A549 (cell line): Measurements from ENCODE around the gene BRMS1. TPM values are rescaled to one million over a fixed set of nuclear protein-coding genes. Genes with fewer than 3 reads are reported as not detected.

Experiments used
- ATAC-seq, 2 experiments: fragments of 200-7000 bp in 1 of 2; fragments of >200 bp in 1 of 2; cut with Nextera tagmentation in 1 of 2; cut with Tn5 transposase in 1 of 2; 3 replicates each; pipeline versions ENCODE4 v1.8.0 to v1.9.1; 2018 to 2020; ENCODE audit warnings: mild to moderate bottlenecking in 1 of 2, moderate library complexity in 1 of 2
- CTCF ChIA-PET: fragments of 300-600 bp; sonication (Branson Sonifier 250); formaldehyde crosslinking; extraction: SDS; loops from one replicate; lab custom pipeline; 2021; ENCODE audit warnings: antibody characterized with exemption, inconsistent platforms; lab: Yijun Ruan, JAX
- POLR2A ChIA-PET: fragments of 350-600 bp; formaldehyde crosslinking; extraction: SDS; loops from one replicate; lab custom pipeline; 2021; ENCODE audit warnings: antibody characterized with exemption, inconsistent platforms; lab: Yijun Ruan, JAX
- DNase-seq, 2 experiments: peaks; one replicate each; pipeline versions ENCODE4 v3.0.0 to v3.0.0-alpha.2; 2011 to 2016; ENCODE audit warnings: low read depth in 1 of 2, low spot score in 1 of 2
- FAIRE-seq: peaks from 2 replicates; lab custom pipeline; 2011; peaks lifted over from hg19 to GRCh38; lab: Jason Lieb, UNC
- H3K27ac ChIP-seq, 2 experiments: fragments of >200 bp; sonication (Bioruptor Twin); formaldehyde crosslinking; 3 replicates each; pipeline ENCODE4 v1.5.1; 2016 to 2017
- H3K4me1 ChIP-seq: fragments of >200 bp; sonication (Bioruptor Twin); formaldehyde crosslinking; 3 replicates; pipeline ENCODE4 v1.6.1; 2016
- H3K4me2 ChIP-seq: fragments of >200 bp; sonication (Bioruptor Twin); formaldehyde crosslinking; 3 replicates; pipeline ENCODE4 v1.6.1; 2016
- H3K4me3 ChIP-seq: fragments of >200 bp; sonication (Bioruptor Twin); formaldehyde crosslinking; 3 replicates; pipeline ENCODE4 v1.5.1; 2016
- H3K9me3 ChIP-seq: fragments of >200 bp; sonication (Bioruptor Twin); formaldehyde crosslinking; 3 replicates; pipeline ENCODE4 v1.6.1; 2016
- BCL3 ChIP-seq: fragments of >200 bp; sonication (Bioruptor Twin); formaldehyde crosslinking; IDR thresholded peaks from 3 replicates; pipeline ENCODE4 v1.6.1; 2016
- CBX8 ChIP-seq: fragments of 200-600 bp; sonication (generic); IDR thresholded peaks from 2 replicates; pipeline ENCODE4 v1.6.1; 2016
- CEBPB ChIP-seq, 2 experiments: fragments of >200 bp in 1 of 2; sonication (Bioruptor Twin) in 1 of 2; formaldehyde crosslinking in 1 of 2; IDR thresholded peaks; 2 replicates each; pipeline ENCODE4 v1.6.1; 2012 to 2016
- CHD4 ChIP-seq: fragments of 200-600 bp; sonication (generic); IDR thresholded peaks from 2 replicates; pipeline ENCODE4 v1.6.1; 2016; ENCODE audit warnings: antibody characterized with exemption, mild to moderate bottlenecking, borderline replicate concordance
- E2F6 ChIP-seq: IDR thresholded peaks from 2 replicates; pipeline ENCODE4 v1.6.1; 2012; ENCODE audit warnings: low read depth, borderline replicate concordance
- EHMT2 ChIP-seq: fragments of 200-600 bp; sonication (generic); IDR thresholded peaks from 2 replicates; pipeline ENCODE4 v1.6.1; 2016; ENCODE audit warnings: antibody characterized with exemption, low read depth, mild to moderate bottlenecking, moderate library complexity
- FOSB ChIP-seq: fragments of 250-450 bp; sonication (Bioruptor Pico); IDR thresholded peaks from 2 replicates; pipeline ENCODE4 v1.5.0; 2020; ENCODE audit warnings: mild to moderate bottlenecking, moderate library complexity
- FOXS1 ChIP-seq: fragments of 250-450 bp; sonication (Bioruptor Pico); IDR thresholded peaks from 2 replicates; pipeline ENCODE4 v1.5.0; 2020; ENCODE audit warnings: mild to moderate bottlenecking, moderate library complexity
- HOXA7 ChIP-seq: fragments of 250-450 bp; sonication (Bioruptor Pico); IDR thresholded peaks from 2 replicates; pipeline ENCODE4 v1.5.0; 2020; ENCODE audit warnings: mild to moderate bottlenecking, moderate library complexity
- HOXB13 ChIP-seq: fragments of 250-450 bp; sonication (Bioruptor Pico); IDR thresholded peaks from 2 replicates; pipeline ENCODE4 v1.5.0; 2020; ENCODE audit warnings: low read depth, mild to moderate bottlenecking, moderate library complexity
- JUNB ChIP-seq: fragments of >200 bp; sonication (Bioruptor Twin); formaldehyde crosslinking; IDR thresholded peaks from 2 replicates; pipeline ENCODE4 v1.6.1; 2016
- KDM5A ChIP-seq: fragments of 200-600 bp; sonication (generic); IDR thresholded peaks from 2 replicates; pipeline ENCODE4 v1.6.1; 2016; ENCODE audit warnings: antibody characterized with exemption, mild to moderate bottlenecking
- MAFK ChIP-seq: fragments of 450-650 bp; IDR thresholded peaks from 2 replicates; pipeline ENCODE4 v1.6.1; 2014; ENCODE audit not compliant: partially characterized antibody
- MAX ChIP-seq: IDR thresholded peaks from 2 replicates; pipeline ENCODE4 v1.6.1; 2012
- MYC ChIP-seq: IDR thresholded peaks from 2 replicates; pipeline ENCODE4 v1.6.1; 2012; ENCODE audit warnings: mild to moderate bottlenecking, inconsistent platforms, low read length, improper control_type of control experiment, borderline replicate concordance
- NFE2L2 ChIP-seq: fragments of 150-350 bp; conservative IDR thresholded peaks from 2 replicates; pipeline ENCODE4 v1.6.1; 2014; ENCODE audit warnings: low read length
- NPAS2 ChIP-seq: fragments of 250-450 bp; sonication (Bioruptor Pico); IDR thresholded peaks from 2 replicates; pipeline ENCODE4 v1.8.0; 2022; ENCODE audit warnings: mild to moderate bottlenecking, moderate library complexity, borderline replicate concordance
- PBX3 ChIP-seq: IDR thresholded peaks from 2 replicates; pipeline ENCODE4 v1.6.1; 2012
- PHF8 ChIP-seq: fragments of 200-600 bp; sonication (generic); IDR thresholded peaks from 2 replicates; pipeline ENCODE4 v1.6.1; 2016; ENCODE audit warnings: low read depth, mild to moderate bottlenecking, antibody characterized with exemption, moderate library complexity, borderline replicate concordance
- POLR2A ChIP-seq: IDR thresholded peaks from 2 replicates; pipeline ENCODE4 v1.6.1; 2012; ENCODE audit warnings: mild to moderate bottlenecking, low read length
- RAD21 ChIP-seq, 2 experiments: fragments of >200 bp in 1 of 2; sonication (Bioruptor Twin) in 1 of 2; formaldehyde crosslinking in 1 of 2; IDR thresholded peaks in 1 of 2; conservative IDR thresholded peaks in 1 of 2; 2 replicates in 1 of 2; 3 replicates in 1 of 2; pipeline ENCODE4 v1.6.1; 2012 to 2018; ENCODE audit warnings: inconsistent platforms in 1 of 2
- RARB ChIP-seq: fragments of 250-450 bp; sonication (Bioruptor Pico); IDR thresholded peaks from 2 replicates; pipeline ENCODE4 v1.8.0; 2021; ENCODE audit warnings: mild to moderate bottlenecking, moderate library complexity
- RCOR1 ChIP-seq: fragments of 150-350 bp; IDR thresholded peaks from 2 replicates; pipeline ENCODE4 v1.6.1; 2014; ENCODE audit warnings: antibody characterized with exemption, low read length, low read depth
- TFCP2L1 ChIP-seq: fragments of 250-450 bp; sonication (Bioruptor Pico); IDR thresholded peaks from 2 replicates; pipeline ENCODE4 v1.5.0; 2021; ENCODE audit warnings: mild to moderate bottlenecking
- TP53 ChIP-seq: fragments of 250-450 bp; sonication (Bioruptor Pico); IDR thresholded peaks from 2 replicates; pipeline ENCODE4 v1.5.0; 2021; ENCODE audit warnings: mild to moderate bottlenecking, moderate library complexity
- USF2 ChIP-seq: fragments of 450-650 bp; IDR thresholded peaks from 2 replicates; pipeline ENCODE4 v1.6.1; 2014; ENCODE audit warnings: antibody characterized with exemption
- ZC3H11A ChIP-seq: fragments of 450-650 bp; IDR thresholded peaks from 2 replicates; pipeline ENCODE4 v1.6.1; 2014; ENCODE audit warnings: antibody characterized with exemption, mild to moderate bottlenecking
- ZNF302 ChIP-seq: fragments of 250-450 bp; sonication (Bioruptor Pico); IDR thresholded peaks from 2 replicates; pipeline ENCODE4 v1.9.0; 2021; ENCODE audit warnings: inconsistent platforms, mild to moderate bottlenecking, moderate library complexity
- ZSCAN20 ChIP-seq: fragments of 250-450 bp; sonication (Bioruptor Pico); IDR thresholded peaks from 2 replicates; pipeline ENCODE4 v1.8.0; 2022; ENCODE audit warnings: mild to moderate bottlenecking, moderate library complexity
- WGBS: methylation state at CpG from one replicate; pipeline ENCODE4 v1.1.6; 2017; ENCODE audit errors: missing lambda C conversion rate; 5-methylcytosine and 5-hydroxymethylcytosine counted together
- polyA plus RNA-seq, 4 experiments: library from polyadenylated mRNA; depleted of rRNA in 3 of 4; stranded (reverse); fragments of >200 nt; fragmentation: RNase III in 1 of 4; extraction: RNeasy Plus Mini Kit Qiagen cat#74134 plus additional on column Dnase treatment in 1 of 4; gene quantifications; 2 replicates in 3 of 4; 3 replicates in 1 of 4; pipeline ENCODE4 v1.2.3, GENCODE V29; 2011 to 2017

BRMS1 gene
- polyA plus RNA-seq, 2 of the 4 experiments (the other 2 are of a cell fraction) = 56.2 to 90.8 TPM

- H3K4me3 ChIP-seq = no peak overlapping the region
- FAIRE-seq = no peak
- no peak for TF ChIP-seq MAFK
- no peak for TF ChIP-seq FOXS1 (CRISPR knock-in tag)
- no peak for TF ChIP-seq NFE2L2
- TF ChIP-seq RARB (CRISPR knock-in tag) = no peak
- no peak for TF ChIP-seq TP53
- TF ChIP-seq TFCP2L1 (CRISPR knock-in tag) = no peak
- TF ChIP-seq, all 56 proteins: peak for 0
- Histone ChIP-seq H3K27ac (peak overlapping the region; percentile 62 to 79; a peak in 5 of 6 replicates), H3K9me3 (no peaks in the 10 kb centered on the region), H3K4me2 (peak overlapping the region; percentile 52; the same call in 1 of the 3 replicates), H3K4me1 (peaks cover 24% of the 10 kb centered on the region)
- ATAC-seq (no peak), DNase-seq (no peak)
- CTCF ChIA-PET = interaction anchor here (2.7 to 12.2 kb wide), 2 partner anchors 9 to 15 kb away, joined by 10 to 247 read pairs; partner anchors contain the start of gene RIN1
- 76% methylated on average over 14 of the region's 14 CpGs for WGBS
- POLR2A ChIA-PET = interaction anchor here (1.0 kb wide), 1 partner anchor 19 kb away, joined by 3 read pairs; the partner anchor contains the start of gene RIN1
These were observed 27.6 kb downstream of the BRMS1 start for GRCh38 chr11:66317322-66317722.

GRCh38 chr11:66316849-66317251, 28.1 kb downstream of the BRMS1 start, which contains the start of gene CD248:
Gene CD248 (minus strand): TSS chr11:66317044. CDS start chr11:66317027, 17 bp downstream.
- no peak for ATAC-seq
- POLR2A ChIA-PET = interaction anchor here (1.0 kb wide), 1 partner anchor 19 kb away, joined by 3 read pairs; the partner anchor contains the start of gene RIN1

GRCh38 chr11:66315921-66316811, 28.7 kb downstream of the BRMS1 start:
- WGBS = 85% methylated on average over 19 of the region's 52 CpGs
- ChIA-PET POLR2A (interaction anchor here (1.0 kb wide), 1 partner anchor 20 kb away, joined by 3 read pairs; the partner anchor contains the start of gene RIN1), CTCF (interaction anchor here (0.9 to 12.2 kb wide), 5 partner anchors 11 to 73 kb away, joined by 3 to 247 read pairs (median 4); partner anchors contain the start of gene RIN1)
- no peak overlapping the region for H3K4me2 ChIP-seq
- peaks cover 29% of the 10 kb centered on the region for H3K4me1 ChIP-seq
- peak overlapping the region in 1 of 2 experiments; percentile 79; a peak in 1 of 6 replicates for H3K27ac ChIP-seq
- FAIRE-seq = no peak
- no peak for DNase-seq
- H3K4me3 ChIP-seq = no peak overlapping the region
- no peaks in the 10 kb centered on the region for H3K9me3 ChIP-seq
- ATAC-seq = no peak
- TF ChIP-seq FOSB (CRISPR knock-in tag) (no peak), NPAS2 (CRISPR knock-in tag) (no peak), CEBPB (IDR thresholded peaks at IDR 0.05) (no peak), USF2 (no peak), MAFK (no peak), ZNF302 (CRISPR knock-in tag) (no peak), CHD4 (no peak), MAX (no peak), CBX8 (no peak), EHMT2 (no peak), HOXB13 (CRISPR knock-in tag) (no peak), BCL3 (no peak), ZSCAN20 (CRISPR knock-in tag) (no peak)

More at GRCh38 chr11:66316849-66317251, 28.1 kb downstream of the BRMS1 start, which contains the start of gene CD248:
- WGBS = no CpG with 5 or more reads among the region's 29 CpGs
- Histone ChIP-seq H3K4me1 (peaks cover 24% of the 10 kb centered on the region), H3K9me3 (no peaks in the 10 kb centered on the region), H3K27ac (peak within 1 kb of the TSS; percentile 62 to 79; a peak in 5 of 6 replicates), H3K4me2 (peak within 1 kb of the TSS; percentile 52; the same call in 2 of the 3 replicates), H3K4me3 (no peak within 1 kb of the TSS)
- FAIRE-seq = no peak
- CTCF ChIA-PET = interaction anchor here (2.7 to 12.2 kb wide), 2 partner anchors 10 to 16 kb away, joined by 10 to 247 read pairs; partner anchors contain the start of gene RIN1
- no peak for DNase-seq
- TF ChIP-seq POLR2A = no peak
- no peak for TF ChIP-seq HOXA7
- no peak for TF ChIP-seq TFCP2L1 (CRISPR knock-in tag)
- TF ChIP-seq KDM5A = no peak
- TF ChIP-seq ZC3H11A = no peak
- no peak for TF ChIP-seq RCOR1
- no peak for TF ChIP-seq JUNB
- TF ChIP-seq PHF8 = no peak
- no peak for TF ChIP-seq RAD21 (conservative IDR thresholded peaks at IDR 0.05 in 1 of 2, IDR thresholded peaks at IDR 0.05 in 1 of 2)
- TF ChIP-seq MAX = no peak
- no peak for TF ChIP-seq PBX3
- no peak for TF ChIP-seq MYC
- TF ChIP-seq MAFK = no peak
- no peak for TF ChIP-seq NFE2L2
- TF ChIP-seq E2F6 = no peak
